ENCODE data around the gene USP24.
"Not testable (repeated sequence)": the region's sequence is repeated elsewhere in the genome, so short reads cannot be mapped to it uniquely, and the experiment has no call there.

The USP24 gene

DNA sequence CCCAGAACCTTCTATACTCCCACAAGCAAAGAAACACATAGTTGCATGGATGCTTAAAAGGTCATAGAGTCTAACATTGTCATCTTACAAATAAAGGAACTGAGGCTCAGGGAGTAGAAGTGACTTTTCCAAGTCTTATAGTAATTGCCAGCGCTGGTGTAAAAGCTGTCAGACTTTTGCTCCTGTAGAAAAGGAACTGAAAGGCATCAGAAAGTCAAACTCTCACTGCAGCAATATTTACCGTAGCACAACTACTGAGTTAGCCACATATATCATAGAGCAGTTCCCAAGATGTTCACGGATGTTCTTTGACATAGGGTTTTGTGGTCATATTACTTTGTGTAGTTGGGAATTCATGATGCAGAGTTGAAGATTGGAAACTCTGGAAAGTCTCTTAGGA lies 16.6 kb upstream of the USP24 start:
- H3F3A ChIP-seq (ENCODE audit: low read depth), result no peaks in the 10 kb centered on the region
- no peak overlapping the region for H2AFZ ChIP-seq (ENCODE audit: low read length)
- no peak overlapping the region for H3K9ac ChIP-seq (ENCODE audit: low read depth, low read length, poor library complexity, severe bottlenecking)
- TF ChIP-seq, protein P1, sequence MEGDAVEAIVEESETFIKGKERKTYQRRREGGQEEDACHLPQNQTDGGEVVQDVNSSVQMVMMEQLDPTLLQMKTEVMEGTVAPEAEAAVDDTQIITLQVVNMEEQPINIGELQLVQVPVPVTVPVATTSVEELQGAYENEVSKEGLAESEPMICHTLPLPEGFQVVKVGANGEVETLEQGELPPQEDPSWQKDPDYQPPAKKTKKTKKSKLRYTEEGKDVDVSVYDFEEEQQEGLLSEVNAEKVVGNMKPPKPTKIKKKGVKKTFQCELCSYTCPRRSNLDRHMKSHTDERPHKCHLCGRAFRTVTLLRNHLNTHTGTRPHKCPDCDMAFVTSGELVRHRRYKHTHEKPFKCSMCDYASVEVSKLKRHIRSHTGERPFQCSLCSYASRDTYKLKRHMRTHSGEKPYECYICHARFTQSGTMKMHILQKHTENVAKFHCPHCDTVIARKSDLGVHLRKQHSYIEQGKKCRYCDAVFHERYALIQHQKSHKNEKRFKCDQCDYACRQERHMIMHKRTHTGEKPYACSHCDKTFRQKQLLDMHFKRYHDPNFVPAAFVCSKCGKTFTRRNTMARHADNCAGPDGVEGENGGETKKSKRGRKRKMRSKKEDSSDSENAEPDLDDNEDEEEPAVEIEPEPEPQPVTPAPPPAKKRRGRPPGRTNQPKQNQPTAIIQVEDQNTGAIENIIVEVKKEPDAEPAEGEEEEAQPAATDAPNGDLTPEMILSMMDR (conservative IDR thresholded peaks at IDR 0.05; ENCODE audit: low read length), result no peak
- TF ChIP-seq EZH2phosphoT487 (IDR thresholded peaks at IDR 0.05; ENCODE audit: borderline replicate concordance), result no peak
- H4K20me1 ChIP-seq (ENCODE audit: insufficient read depth, low read length, poor library complexity, severe bottlenecking), result no peaks in the 10 kb centered on the region
- H3K9me2 ChIP-seq (replicated peaks; ENCODE audit: low read depth, low read length), result no peaks in the 10 kb centered on the region
- no peak overlapping the region for H3K4me3 ChIP-seq (ENCODE audit: low read length, poor library complexity, severe bottlenecking)
- H3K36me3 ChIP-seq (ENCODE audit: insufficient read depth, low read length), result no peaks in the 10 kb centered on the region
- no peaks in the 10 kb centered on the region for H3K27me3 ChIP-seq (ENCODE audit: insufficient read depth, low read length, poor library complexity, severe bottlenecking)
- no peaks in the 10 kb centered on the region for H3K4me1 ChIP-seq (ENCODE audit: insufficient read depth, low read length, poor library complexity, severe bottlenecking)
- no peaks in the 10 kb centered on the region for H3K79me2 ChIP-seq (ENCODE audit: insufficient read depth, low read length)
- peaks cover 5% of the 10 kb centered on the region; the same call in 1 of the 2 replicates for H3K9me3 ChIP-seq (ENCODE audit: insufficient read depth, low read depth, low read length)
- H3K4me2 ChIP-seq (ENCODE audit: low read depth, low read length, poor library complexity, severe bottlenecking), result no peak overlapping the region

DNA sequence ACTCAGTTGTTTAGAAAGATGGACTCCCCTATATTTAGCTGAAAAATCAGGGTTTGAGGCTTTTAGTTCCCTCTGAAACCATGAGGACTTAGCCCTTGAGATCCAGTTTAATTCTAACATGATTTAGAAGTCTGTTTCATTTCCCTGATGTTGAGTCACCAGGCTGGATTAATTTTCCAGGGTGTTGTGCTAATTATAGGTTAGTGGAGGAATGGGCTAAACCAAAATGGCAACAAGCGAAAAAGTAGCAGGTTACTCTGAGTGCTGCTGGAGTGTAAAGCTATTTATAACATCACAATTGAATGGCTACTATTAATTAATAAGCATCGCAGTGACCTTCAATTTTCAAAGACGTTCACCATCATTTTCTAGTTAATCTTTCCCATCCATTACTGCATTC lies 15.5 kb upstream of the USP24 start:
- no peaks in the 10 kb centered on the region for H3K36me3 ChIP-seq (ENCODE audit: insufficient read depth, low read length)
- H3K9ac ChIP-seq (ENCODE audit: low read depth, low read length, poor library complexity, severe bottlenecking), result no peak overlapping the region
- H3K4me3 ChIP-seq (ENCODE audit: low read length, poor library complexity, severe bottlenecking), result no peak overlapping the region
- no peaks in the 10 kb centered on the region for H4K20me1 ChIP-seq (ENCODE audit: insufficient read depth, low read length, poor library complexity, severe bottlenecking)
- H3K4me1 ChIP-seq (ENCODE audit: insufficient read depth, low read length, poor library complexity, severe bottlenecking), result no peaks in the 10 kb centered on the region
- H3K79me2 ChIP-seq (ENCODE audit: insufficient read depth, low read length), result no peaks in the 10 kb centered on the region
- no peaks in the 10 kb centered on the region for H3F3A ChIP-seq (ENCODE audit: low read depth)
- H3K9me2 ChIP-seq (replicated peaks; ENCODE audit: low read depth, low read length), result no peaks in the 10 kb centered on the region
- H3K27me3 ChIP-seq (ENCODE audit: insufficient read depth, low read length, poor library complexity, severe bottlenecking), result no peaks in the 10 kb centered on the region
- no peak overlapping the region for H3K4me2 ChIP-seq (ENCODE audit: low read depth, low read length, poor library complexity, severe bottlenecking)
- no peak for TF ChIP-seq EZH2phosphoT487 (IDR thresholded peaks at IDR 0.05; ENCODE audit: borderline replicate concordance)
- TF ChIP-seq, protein P1 (conservative IDR thresholded peaks at IDR 0.05; ENCODE audit: low read length), result no peak
- no peak overlapping the region for H2AFZ ChIP-seq (ENCODE audit: low read length)
- H3K9me3 ChIP-seq (ENCODE audit: insufficient read depth, low read depth, low read length), result peaks cover 5% of the 10 kb centered on the region; the same call in 1 of the 2 replicates

DNA sequence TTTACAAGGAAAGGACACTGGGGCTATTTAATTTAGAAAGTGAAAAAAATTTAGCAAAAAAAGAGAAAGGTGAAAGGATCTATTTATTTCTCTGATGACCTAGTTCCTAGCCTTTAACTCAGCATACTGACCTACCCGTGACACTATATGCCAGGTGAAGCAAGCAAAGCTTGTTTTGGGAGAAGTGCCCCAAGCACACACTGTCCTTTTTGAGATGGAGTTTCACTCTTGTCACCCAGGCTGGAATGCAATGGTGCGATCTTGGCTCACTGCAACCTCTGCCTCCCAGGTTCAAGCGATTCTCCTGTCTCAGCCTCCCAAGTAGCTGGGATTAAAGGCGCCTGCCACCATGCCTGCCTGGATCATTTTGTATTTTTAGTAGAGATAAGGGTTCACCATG lies 14.6 kb upstream of the USP24 start:
- not testable (repeated sequence) for H3K4me3 ChIP-seq (ENCODE audit: low read length, poor library complexity, severe bottlenecking)

DNA sequence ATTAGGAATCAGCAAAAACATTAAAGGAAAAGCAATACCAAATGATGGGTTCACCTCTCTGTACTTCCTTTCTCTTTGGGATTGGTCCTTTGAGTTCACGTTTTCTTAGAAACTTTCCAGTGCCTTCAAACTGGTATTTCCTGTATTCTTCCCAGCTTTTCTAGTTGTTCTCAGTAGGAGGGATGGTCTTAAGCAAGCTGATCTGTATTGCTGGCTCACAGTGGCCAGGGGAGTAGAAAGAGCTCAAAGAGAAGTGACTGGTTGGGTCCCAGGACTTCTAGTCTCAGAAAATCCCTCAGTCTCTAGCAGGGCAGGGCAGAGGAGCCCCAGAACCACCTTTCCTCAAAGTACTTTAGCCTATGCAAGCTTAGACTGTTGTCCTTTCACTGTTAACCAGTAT lies 10.1 kb upstream of the USP24 start:
- H3K4me1 ChIP-seq (ENCODE audit: insufficient read depth, low read length, poor library complexity, severe bottlenecking), result no peaks in the 10 kb centered on the region
- H3K36me3 ChIP-seq (ENCODE audit: insufficient read depth, low read length), result no peaks in the 10 kb centered on the region
- H3K4me2 ChIP-seq (ENCODE audit: low read depth, low read length, poor library complexity, severe bottlenecking), result no peak overlapping the region
- H3K79me2 ChIP-seq (ENCODE audit: insufficient read depth, low read length), result no peaks in the 10 kb centered on the region
- H2AFZ ChIP-seq (ENCODE audit: low read length), result 0 out of 2 replicates have a peak overlapping the region, but pooled peaks have one; percentile 13
- H3K9me2 ChIP-seq (replicated peaks; ENCODE audit: low read depth, low read length), result no peaks in the 10 kb centered on the region
- peaks cover 5% of the 10 kb centered on the region; the same call in 1 of the 2 replicates for H3K9me3 ChIP-seq (ENCODE audit: insufficient read depth, low read depth, low read length)
- no peaks in the 10 kb centered on the region for H4K20me1 ChIP-seq (ENCODE audit: insufficient read depth, low read length, poor library complexity, severe bottlenecking)
- no peak overlapping the region for H3K4me3 ChIP-seq (ENCODE audit: low read length, poor library complexity, severe bottlenecking)
- no peaks in the 10 kb centered on the region for H3K27me3 ChIP-seq (ENCODE audit: insufficient read depth, low read length, poor library complexity, severe bottlenecking)
- H3F3A ChIP-seq (ENCODE audit: low read depth), result no peaks in the 10 kb centered on the region
- no peak for TF ChIP-seq EZH2phosphoT487 (IDR thresholded peaks at IDR 0.05; ENCODE audit: borderline replicate concordance)
- TF ChIP-seq, protein P1 (conservative IDR thresholded peaks at IDR 0.05; ENCODE audit: low read length), result no peak
- H3K9ac ChIP-seq (ENCODE audit: low read depth, low read length, poor library complexity, severe bottlenecking), result no peak overlapping the region

More for the DNA sequence above, 14.6 kb upstream of the USP24 start:
- H3K4me2 ChIP-seq (ENCODE audit: low read depth, low read length, poor library complexity, severe bottlenecking); H3K79me2 ChIP-seq (ENCODE audit: insufficient read depth, low read length); H3K36me3 ChIP-seq (ENCODE audit: insufficient read depth, low read length); H3K9ac ChIP-seq (ENCODE audit: low read depth, low read length, poor library complexity, severe bottlenecking); H3K27me3 ChIP-seq (ENCODE audit: insufficient read depth, low read length, poor library complexity, severe bottlenecking); H4K20me1 ChIP-seq (ENCODE audit: insufficient read depth, low read length, poor library complexity, severe bottlenecking); H3F3A ChIP-seq (ENCODE audit: low read depth); H3K9me3 ChIP-seq (ENCODE audit: insufficient read depth, low read depth, low read length); H2AFZ ChIP-seq (ENCODE audit: low read length); H3K4me1 ChIP-seq (ENCODE audit: insufficient read depth, low read length, poor library complexity, severe bottlenecking); H3K9me2 ChIP-seq (replicated peaks; ENCODE audit: low read depth, low read length): not testable (repeated sequence)
